GM19463 (cell line): ENCODE measurements around the gene AKAP13.
A peak's percentile ranks its signal among the peaks of the same experiment; 100 is the strongest.
"Not testable (repeated sequence)": the region's sequence is repeated elsewhere in the genome, so short reads cannot be mapped to it uniquely, and the experiment has no call there.

ENCODE experiments used
- ATAC-seq: cut with Tn5 transposase; IDR thresholded peaks from one replicate; pipeline ENCODE4 v1.9.1; 2021; ENCODE audit warnings: mild to moderate bottlenecking, moderate library complexity; ENCODE audit not compliant: unreplicated experiment

Gene AKAP13

GRCh38 chr15:85652457-85652856 lies 272.1 kb downstream of the AKAP13 start:
- ATAC-seq, result no peak

- ATAC-seq, result no peak
Measured at GRCh38 chr15:85657132-85657531, 276.7 kb downstream of the AKAP13 start.

- ATAC-seq, result no peak
Measured at GRCh38 chr15:85658816-85659215, 278.4 kb downstream of the AKAP13 start.

DNA sequence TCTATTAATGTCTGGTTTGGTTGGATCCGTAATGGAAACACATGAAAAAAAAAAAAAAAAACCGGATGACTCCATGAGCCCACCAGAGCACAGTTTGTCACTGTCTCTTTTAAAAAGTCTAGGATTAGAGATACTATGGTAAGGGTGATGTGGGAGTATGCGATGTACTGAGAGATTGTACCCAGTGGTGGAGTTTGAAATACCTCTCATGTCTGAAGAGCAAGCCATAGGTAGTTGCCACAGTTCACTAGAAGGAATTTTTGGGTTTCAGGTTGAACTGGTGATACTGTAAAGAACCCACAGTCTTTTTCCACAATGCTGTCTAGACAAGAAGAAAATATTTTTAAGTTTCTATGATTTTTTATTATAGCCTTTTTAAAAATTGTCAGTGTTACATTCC lies 281.5 kb downstream of the AKAP13 start:
- ATAC-seq, result no peak

- ATAC-seq, result not testable (repeated sequence)
Measured at GRCh38 chr15:85665677-85666076, 285.3 kb downstream of the AKAP13 start.

GRCh38 chr15:85667491-85668424 lies 287.4 kb downstream of the AKAP13 start:
- peak; percentile 96 for ATAC-seq

DNA sequence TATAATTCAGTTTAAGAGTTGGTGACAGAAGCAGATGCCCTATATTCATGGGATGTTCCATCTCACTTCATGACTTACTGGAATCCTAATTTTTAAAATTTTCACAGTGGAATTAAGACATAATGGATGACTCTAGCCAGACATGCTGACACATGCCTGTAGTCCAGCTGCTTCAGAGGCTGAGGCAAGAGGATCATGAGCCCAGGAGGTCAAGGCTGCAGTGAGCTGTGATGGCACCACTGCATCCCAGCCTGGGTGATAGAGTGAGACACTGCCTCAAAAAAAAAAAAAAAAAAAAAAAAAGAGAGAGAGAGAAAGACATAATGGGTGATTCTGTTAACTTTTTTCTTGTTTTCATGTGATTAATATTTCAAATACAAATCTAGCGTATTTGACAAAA lies 290.8 kb downstream of the AKAP13 start:
- no peak for ATAC-seq

- ATAC-seq, result no peak
Measured at GRCh38 chr15:85672332-85673084, 292.1 kb downstream of the AKAP13 start.

GRCh38 chr15:85673326-85673725 lies 292.9 kb downstream of the AKAP13 start:
- no peak for ATAC-seq

GRCh38 chr15:85676342-85677098 lies 296.1 kb downstream of the AKAP13 start:
- ATAC-seq, result no peak

DNA sequence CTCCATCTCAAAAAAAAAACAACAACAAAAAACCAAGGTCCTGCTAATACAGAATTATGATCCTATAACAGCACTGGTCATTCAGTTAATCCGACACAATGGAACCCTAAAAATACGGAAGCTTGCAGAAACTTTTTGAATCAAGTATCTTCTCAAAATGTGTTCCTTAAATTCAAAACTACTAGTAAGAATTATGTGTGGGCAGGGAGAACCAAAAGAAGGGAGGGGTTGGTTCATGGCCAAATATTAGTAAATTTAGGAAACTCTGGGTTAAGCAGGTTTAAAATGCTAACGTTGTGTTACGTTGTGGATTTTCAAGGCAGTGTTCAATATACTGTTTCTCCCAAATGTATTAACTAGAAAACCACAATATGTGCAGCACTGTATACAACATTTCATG lies 298.8 kb downstream of the AKAP13 start:
- ATAC-seq, result no peak

DNA sequence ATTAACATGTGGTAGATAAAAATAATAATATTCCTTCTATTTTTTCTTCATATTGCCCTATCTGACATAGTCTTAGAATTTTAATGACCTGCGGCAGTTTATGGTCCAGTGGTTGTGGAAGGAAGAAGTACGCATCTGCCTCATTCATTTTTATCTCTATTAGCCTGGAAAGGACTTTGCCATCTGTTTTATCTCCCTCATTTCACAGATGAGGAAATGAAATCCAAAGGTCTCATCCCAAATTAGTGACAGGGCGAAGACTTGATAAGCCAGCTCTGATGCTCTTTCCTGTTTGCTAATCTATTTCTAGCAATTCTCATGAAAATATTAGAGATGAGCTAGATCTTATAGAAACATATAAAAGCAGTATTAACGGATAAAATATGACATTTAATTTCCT lies 301.0 kb downstream of the AKAP13 start:
- ATAC-seq, result no peak

- no peak for ATAC-seq
Measured at GRCh38 chr15:85684174-85684710, 303.8 kb downstream of the AKAP13 start.

DNA sequence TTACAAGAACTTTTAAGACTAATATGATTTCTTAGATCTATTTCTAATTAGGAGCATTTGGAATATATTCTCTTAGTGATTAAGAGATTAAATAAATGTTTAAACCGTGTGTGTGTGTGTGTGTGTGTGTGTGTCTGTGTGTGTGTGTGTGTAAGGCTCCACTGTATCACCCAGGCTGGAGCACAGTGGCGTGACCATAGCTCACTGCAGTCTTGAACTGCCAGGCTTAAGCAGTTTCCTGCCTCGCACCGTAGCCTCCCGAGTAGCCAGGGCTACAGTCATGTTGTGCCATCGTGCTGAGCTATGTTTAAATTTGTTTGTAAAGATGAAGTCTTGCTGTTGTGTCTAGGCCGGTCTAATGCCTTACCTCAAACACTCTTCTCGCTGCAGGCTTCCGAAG lies 305.0 kb downstream of the AKAP13 start:
- ATAC-seq, result no peak

- ATAC-seq, result no peak
Measured at GRCh38 chr15:85687329-85687728, 306.9 kb downstream of the AKAP13 start.

DNA sequence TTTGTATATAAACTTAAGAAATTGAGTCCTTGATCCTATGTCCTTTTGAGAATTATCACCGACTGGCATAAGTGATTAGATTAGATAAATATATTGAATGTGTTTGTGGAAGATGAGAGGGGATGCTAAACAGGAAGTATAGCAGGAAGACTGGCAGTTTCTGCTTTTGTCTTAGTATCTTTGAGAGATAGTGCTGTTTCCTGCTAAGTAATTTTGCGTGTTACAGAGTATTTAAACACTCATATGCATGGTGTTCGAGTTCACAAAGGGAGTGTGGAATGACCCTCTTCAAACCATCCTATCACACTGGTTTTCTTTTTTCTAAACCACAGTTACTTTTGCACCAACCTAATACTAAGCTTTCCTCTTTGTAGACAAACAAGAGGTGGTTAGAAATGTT lies 308.3 kb downstream of the AKAP13 start:
- no peak for ATAC-seq

DNA sequence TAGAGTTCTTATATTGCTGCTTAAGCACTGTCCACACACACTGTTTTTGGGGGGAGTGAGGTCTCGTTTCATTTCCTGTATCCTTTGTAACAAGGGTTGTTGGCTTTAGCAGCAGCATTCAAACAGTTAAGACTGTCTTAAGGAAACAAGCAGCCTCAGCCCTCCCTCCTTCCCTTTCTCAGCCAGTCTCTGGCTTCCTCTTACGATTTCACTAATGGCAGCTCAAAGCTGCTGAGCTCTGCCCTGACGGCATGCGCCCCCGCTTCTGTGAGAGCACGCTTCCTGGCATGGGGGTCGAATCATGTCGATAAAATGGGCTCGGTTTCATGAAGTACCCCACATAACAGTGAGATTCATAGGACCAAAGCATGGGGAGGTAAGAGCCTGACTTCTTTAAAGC lies 309.3 kb downstream of the AKAP13 start:
- peak; percentile 29 for ATAC-seq

DNA sequence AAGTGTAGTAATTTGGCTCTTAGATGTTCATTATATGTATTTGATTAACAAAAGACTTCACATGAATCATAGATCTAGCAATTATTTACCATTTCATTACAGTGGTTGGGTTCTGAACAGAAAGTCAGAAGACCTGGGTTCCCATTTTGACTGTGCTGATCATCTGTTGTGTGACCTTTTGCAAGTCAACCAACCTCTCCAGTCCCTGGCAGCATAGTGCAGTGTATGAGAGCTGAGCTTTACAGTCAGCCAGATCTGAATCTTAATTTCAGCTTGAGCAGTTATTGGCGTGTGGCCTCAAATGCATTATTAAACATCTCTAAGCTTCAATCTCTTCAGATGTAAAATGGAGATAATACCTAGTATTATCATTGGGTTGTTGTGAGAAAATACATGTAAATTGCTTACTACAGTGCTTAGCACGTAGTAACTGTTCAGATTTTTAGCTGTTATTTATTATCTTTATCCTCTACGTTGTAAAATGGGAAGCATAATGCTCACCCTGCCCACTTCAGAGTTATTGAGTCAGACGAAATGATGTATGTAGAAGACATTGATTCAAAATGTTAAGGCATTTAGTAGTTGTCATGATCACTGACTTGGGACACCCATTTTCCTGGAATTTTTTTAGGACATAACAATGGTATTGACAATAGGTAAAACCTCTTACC lies 310.3 kb downstream of the AKAP13 start:
- peak; percentile 39 for ATAC-seq

- peak; percentile 49 for ATAC-seq
Measured at GRCh38 chr15:85691350-85692240, 311.2 kb downstream of the AKAP13 start.
